Uterus (tissue), 2 donors: ENCODE results near the gene CPPED1.

ENCODE experiments used
- POLR2A ChIP-seq, 2 donors: fragments of 450-650 bp; IDR thresholded peaks; one replicate each; pipeline ENCODE4 v1.6.1; 2016; ENCODE audit warnings: antibody characterized with exemption in 2 of 2, mild to moderate bottlenecking in 1 of 2, moderate library complexity in 1 of 2
- TF ChIP-seq, protein P1 (sequence below), 4 experiments: fragments of 200-600 bp in 2 of 4; fragments of 450-650 bp in 2 of 4; sonication (generic) in 2 of 4; IDR thresholded peaks; one replicate each; pipeline ENCODE4 v1.5.1; 2016 to 2019; ENCODE audit warnings: antibody characterized with exemption in 4 of 4, mild to moderate bottlenecking in 2 of 4, moderate library complexity in 1 of 4

DNA sequence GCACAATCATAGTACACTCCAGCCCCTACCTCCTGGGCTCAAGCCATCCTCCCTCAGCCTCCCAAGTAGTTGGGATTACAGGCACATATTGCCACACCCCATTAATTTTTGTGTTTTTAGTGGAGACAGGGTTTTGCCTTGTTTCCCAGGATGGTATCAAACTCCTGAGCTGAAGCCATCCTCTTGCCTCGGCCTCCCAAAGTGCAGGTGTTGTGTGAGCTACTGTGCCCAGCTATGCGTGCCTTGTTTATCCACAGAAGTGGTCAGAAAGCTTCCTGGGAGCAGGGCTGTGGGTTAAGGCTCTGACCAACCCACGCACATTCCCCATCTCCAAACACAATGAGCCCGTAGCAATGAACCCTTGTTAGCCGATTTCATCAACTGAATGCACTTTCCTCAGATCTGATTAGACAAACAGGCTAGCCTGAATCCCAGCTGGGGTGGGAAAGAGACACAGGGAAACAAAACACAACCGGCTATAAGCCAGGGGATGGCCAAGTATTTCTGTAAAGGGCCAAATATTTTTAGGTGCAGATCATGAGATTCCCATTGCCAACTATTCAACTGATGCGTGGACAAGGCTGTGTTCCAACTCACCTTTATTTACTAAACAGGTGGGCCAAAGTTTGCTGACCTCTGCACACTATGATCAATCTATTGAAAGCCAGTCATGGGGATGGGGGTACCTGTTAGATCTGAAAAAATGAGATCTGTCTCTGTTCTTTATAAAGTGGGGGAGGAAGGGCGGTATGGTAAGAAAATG, 193.6 kb downstream of the CPPED1 start:
- TF ChIP-seq, protein P1, sequence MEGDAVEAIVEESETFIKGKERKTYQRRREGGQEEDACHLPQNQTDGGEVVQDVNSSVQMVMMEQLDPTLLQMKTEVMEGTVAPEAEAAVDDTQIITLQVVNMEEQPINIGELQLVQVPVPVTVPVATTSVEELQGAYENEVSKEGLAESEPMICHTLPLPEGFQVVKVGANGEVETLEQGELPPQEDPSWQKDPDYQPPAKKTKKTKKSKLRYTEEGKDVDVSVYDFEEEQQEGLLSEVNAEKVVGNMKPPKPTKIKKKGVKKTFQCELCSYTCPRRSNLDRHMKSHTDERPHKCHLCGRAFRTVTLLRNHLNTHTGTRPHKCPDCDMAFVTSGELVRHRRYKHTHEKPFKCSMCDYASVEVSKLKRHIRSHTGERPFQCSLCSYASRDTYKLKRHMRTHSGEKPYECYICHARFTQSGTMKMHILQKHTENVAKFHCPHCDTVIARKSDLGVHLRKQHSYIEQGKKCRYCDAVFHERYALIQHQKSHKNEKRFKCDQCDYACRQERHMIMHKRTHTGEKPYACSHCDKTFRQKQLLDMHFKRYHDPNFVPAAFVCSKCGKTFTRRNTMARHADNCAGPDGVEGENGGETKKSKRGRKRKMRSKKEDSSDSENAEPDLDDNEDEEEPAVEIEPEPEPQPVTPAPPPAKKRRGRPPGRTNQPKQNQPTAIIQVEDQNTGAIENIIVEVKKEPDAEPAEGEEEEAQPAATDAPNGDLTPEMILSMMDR (IDR thresholded peaks at IDR 0.05): no peak
- TF ChIP-seq POLR2A (IDR thresholded peaks at IDR 0.05): no peak
